Endodermal cell (in vitro differentiated cells): Measurements from ENCODE around the gene PTPRN2. TPM values are rescaled to one million over a fixed set of nuclear protein-coding genes. Genes with fewer than 3 reads are reported as not detected.

Source experiments
- DNase-seq: peaks from one replicate; pipeline ENCODE4 v3.0.0-alpha.2; 2017
- H3K27ac ChIP-seq: 2 replicates; pipeline ENCODE4 v1.5.1; 2013; ENCODE audit warnings: mild to moderate bottlenecking, low read depth, low read length, moderate library complexity
- H3K27me3 ChIP-seq: 2 replicates; pipeline ENCODE4 v1.6.1; 2013; ENCODE audit warnings: mild to moderate bottlenecking, low read length, moderate library complexity; ENCODE audit not compliant: insufficient read depth, control insufficient read depth, poor library complexity, severe bottlenecking
- H3K36me3 ChIP-seq: 2 replicates; pipeline ENCODE4 v1.7.0; 2013; ENCODE audit warnings: mild to moderate bottlenecking, low read length, moderate library complexity; ENCODE audit not compliant: control insufficient read depth, insufficient read depth
- H3K4me1 ChIP-seq: one replicate; pipeline ENCODE4 v1.7.0; 2013; ENCODE audit warnings: low read length; ENCODE audit not compliant: control insufficient read depth, insufficient read depth
- H3K4me3 ChIP-seq: 2 replicates; pipeline ENCODE4 v1.5.1; 2013; ENCODE audit warnings: mild to moderate bottlenecking, low read length, moderate library complexity
- H3K9ac ChIP-seq: 2 replicates; pipeline ENCODE4 v1.6.1; 2013; ENCODE audit warnings: mild to moderate bottlenecking, low read length, moderate library complexity; ENCODE audit not compliant: poor library complexity, severe bottlenecking; ENCODE audit errors: extremely low read depth
- H3K9me3 ChIP-seq: 2 replicates; pipeline ENCODE4 v1.6.1; 2013; ENCODE audit warnings: mild to moderate bottlenecking, low read length, moderate library complexity; ENCODE audit not compliant: control insufficient read depth
- H3K27ac Mint-ChIP-seq: 2 replicates; pipeline ENCODE4 v1.8.0; 2020; ENCODE audit warnings: mixed read lengths
- H3K27me3 Mint-ChIP-seq: 2 replicates; pipeline ENCODE4 v1.8.0; 2021; ENCODE audit warnings: mild to moderate bottlenecking, mixed read lengths; ENCODE audit not compliant: insufficient read depth
- H3K36me3 Mint-ChIP-seq: 2 replicates; pipeline ENCODE4 v1.8.0; 2020; ENCODE audit warnings: low read depth, mixed read lengths
- H3K4me1 Mint-ChIP-seq: 2 replicates; pipeline ENCODE4 v1.8.0; 2020; ENCODE audit warnings: mixed read lengths
- H3K4me3 Mint-ChIP-seq: 2 replicates; pipeline ENCODE4 v1.8.0; 2020; ENCODE audit warnings: mild to moderate bottlenecking, moderate library complexity, mixed read lengths
- H3K9me3 Mint-ChIP-seq: 2 replicates; pipeline ENCODE4 v1.8.0; 2020; ENCODE audit warnings: mild to moderate bottlenecking, mixed read lengths
- WGBS, 2 experiments: methylation state at CpG; one replicate each; pipeline versions ENCODE4 v1.1.5 to v1.1.7; 2013; ENCODE audit warnings: missing lambda C conversion rate in 2 of 2, mixed read lengths in 1 of 2; ENCODE audit not compliant: insufficient coverage in 1 of 2, insufficient read length in 1 of 2; 5-methylcytosine and 5-hydroxymethylcytosine counted together
- total RNA-seq, 2 donors: library from RNA; stranded (reverse); fragmentation: NEBNext Ultra II Directional in 1 of 2; extraction: Animal tissue kit (Norgen Biotek cat#: 25700) in 1 of 2; gene quantifications; 2 replicates in 1 of 2; 3 replicates in 1 of 2; pipeline ENCODE4 v1.2.1, GENCODE V29; 2021
- TF ChIP-seq, protein P1 (sequence below): fragments of 200-600 bp; sonication (generic); conservative IDR thresholded peaks from 2 replicates; pipeline ENCODE4 v1.5.0; 2021; ENCODE audit warnings: antibody characterized with exemption, mild to moderate bottlenecking

Gene PTPRN2
- total RNA-seq, 2 donors from 2014 or later: 0.69 to 1.2 TPM

DNA sequence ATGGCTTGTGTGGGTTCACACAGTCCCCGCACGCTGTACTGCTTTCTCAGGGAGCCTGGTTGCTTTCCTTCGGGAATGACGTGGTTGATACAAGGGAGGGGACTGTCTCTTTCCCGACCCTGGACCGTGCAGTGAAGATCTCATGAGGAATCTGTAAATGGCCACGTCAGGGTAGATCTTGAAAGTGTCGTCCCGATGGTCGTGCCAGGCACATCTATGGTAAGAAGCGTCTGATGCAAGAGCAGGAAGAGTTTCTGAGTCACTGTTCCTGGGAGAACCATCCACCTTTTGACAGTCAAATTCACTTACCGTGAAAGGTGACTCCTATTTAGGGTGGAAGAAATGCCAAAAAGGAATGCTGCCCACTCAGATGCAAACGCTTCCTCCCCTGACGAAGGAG lies 500.4 kb downstream of the PTPRN2 start:
- Histone ChIP-seq H3K27ac (no peak overlapping the region), H3K9ac (no peak overlapping the region), H3K4me3 (no peak overlapping the region), H3K27me3 (no peaks in the 10 kb centered on the region), H3K4me1 (no peaks in the 10 kb centered on the region), H3K9me3 (peaks cover 70% of the 10 kb centered on the region), H3K36me3 (no peaks in the 10 kb centered on the region)
- no peak overlapping the region for H3K27ac Mint-ChIP-seq
- no peaks in the 10 kb centered on the region for H3K4me1 Mint-ChIP-seq
- H3K4me3 Mint-ChIP-seq: no peak overlapping the region
- no peak for DNase-seq
- 77 to 83% methylated on average over 11 to 14 of the region's 14 CpGs for WGBS, 2 experiments
- TF ChIP-seq, protein P1, sequence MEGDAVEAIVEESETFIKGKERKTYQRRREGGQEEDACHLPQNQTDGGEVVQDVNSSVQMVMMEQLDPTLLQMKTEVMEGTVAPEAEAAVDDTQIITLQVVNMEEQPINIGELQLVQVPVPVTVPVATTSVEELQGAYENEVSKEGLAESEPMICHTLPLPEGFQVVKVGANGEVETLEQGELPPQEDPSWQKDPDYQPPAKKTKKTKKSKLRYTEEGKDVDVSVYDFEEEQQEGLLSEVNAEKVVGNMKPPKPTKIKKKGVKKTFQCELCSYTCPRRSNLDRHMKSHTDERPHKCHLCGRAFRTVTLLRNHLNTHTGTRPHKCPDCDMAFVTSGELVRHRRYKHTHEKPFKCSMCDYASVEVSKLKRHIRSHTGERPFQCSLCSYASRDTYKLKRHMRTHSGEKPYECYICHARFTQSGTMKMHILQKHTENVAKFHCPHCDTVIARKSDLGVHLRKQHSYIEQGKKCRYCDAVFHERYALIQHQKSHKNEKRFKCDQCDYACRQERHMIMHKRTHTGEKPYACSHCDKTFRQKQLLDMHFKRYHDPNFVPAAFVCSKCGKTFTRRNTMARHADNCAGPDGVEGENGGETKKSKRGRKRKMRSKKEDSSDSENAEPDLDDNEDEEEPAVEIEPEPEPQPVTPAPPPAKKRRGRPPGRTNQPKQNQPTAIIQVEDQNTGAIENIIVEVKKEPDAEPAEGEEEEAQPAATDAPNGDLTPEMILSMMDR: no peak
- H3K27me3 Mint-ChIP-seq: peaks cover 5% of the 10 kb centered on the region
- H3K9me3 Mint-ChIP-seq: peaks cover 10% of the 10 kb centered on the region
- H3K36me3 Mint-ChIP-seq: no peaks in the 10 kb centered on the region

GRCh38 chr7:158085741-158086695 lies 501.6 kb downstream of the PTPRN2 start:
- peaks cover 76% of the 10 kb centered on the region for H3K9me3 ChIP-seq
- no peak for DNase-seq
- H3K27ac ChIP-seq: no peak overlapping the region
- TF ChIP-seq, protein P1: no peak
- H3K27me3 ChIP-seq: no peaks in the 10 kb centered on the region
- Mint-ChIP-seq H3K9me3 (peaks cover 10% of the 10 kb centered on the region), H3K36me3 (no peaks in the 10 kb centered on the region), H3K4me3 (no peak overlapping the region), H3K4me1 (no peaks in the 10 kb centered on the region), H3K27me3 (peaks cover 5% of the 10 kb centered on the region), H3K27ac (no peak overlapping the region)
- H3K9ac ChIP-seq: no peak overlapping the region
- H3K4me1 ChIP-seq: no peaks in the 10 kb centered on the region
- no peak overlapping the region for H3K4me3 ChIP-seq
- no peaks in the 10 kb centered on the region for H3K36me3 ChIP-seq
- WGBS, 2 experiments: 79 to 84% methylated on average over 13 to 30 of the region's 30 CpGs

DNA sequence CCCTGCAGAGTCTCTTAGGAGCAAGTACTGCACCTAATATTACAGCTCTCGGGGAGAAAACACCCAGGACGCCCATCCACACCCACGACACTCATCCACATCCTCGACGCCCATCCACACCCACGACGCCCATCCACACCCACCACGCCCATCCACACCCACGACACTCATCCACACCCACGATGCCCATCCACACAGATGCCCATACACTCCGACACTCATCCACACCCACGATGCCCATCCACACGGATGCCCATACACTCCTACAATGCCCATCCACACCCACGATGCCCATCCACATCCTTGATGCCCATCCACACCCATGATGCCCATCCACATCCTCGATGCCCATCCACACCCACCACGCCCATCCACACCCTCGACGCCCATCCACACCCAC lies 503.1 kb downstream of the PTPRN2 start:
- Mint-ChIP-seq H3K4me1 (no peaks in the 10 kb centered on the region), H3K4me3 (no peak overlapping the region), H3K27ac (no peak overlapping the region), H3K27me3 (peaks cover 3% of the 10 kb centered on the region), H3K9me3 (peaks cover 10% of the 10 kb centered on the region), H3K36me3 (no peaks in the 10 kb centered on the region)
- H3K27me3 ChIP-seq: no peaks in the 10 kb centered on the region
- DNase-seq: no peak
- no peak overlapping the region for H3K4me3 ChIP-seq
- WGBS, 2 experiments: 89 to 90% methylated on average over 2 to 18 of the region's 18 CpGs
- H3K4me1 ChIP-seq: no peaks in the 10 kb centered on the region
- H3K9me3 ChIP-seq: peaks cover 76% of the 10 kb centered on the region
- no peaks in the 10 kb centered on the region for H3K36me3 ChIP-seq
- H3K27ac ChIP-seq: no peak overlapping the region
- no peak overlapping the region for H3K9ac ChIP-seq
- TF ChIP-seq, protein P1: no peak
